GM21515 (cell line): ENCODE results near the gene KDM5B.
"Not testable (repeated sequence)": the region's sequence is repeated elsewhere in the genome, so short reads cannot be mapped to it uniquely, and the experiment has no call there.

Experiments used
- ATAC-seq: cut with Tn5 transposase; IDR thresholded peaks from one replicate; pipeline ENCODE4 v1.9.1; 2021; ENCODE audit not compliant: unreplicated experiment

The KDM5B gene

GRCh38 chr1:202815120-202815519, 6.9 kb upstream of the KDM5B start:
- no peak for ATAC-seq

- ATAC-seq, result no peak
Observed at GRCh38 chr1:202812176-202813026, 4.2 kb upstream of the KDM5B start.

- ATAC-seq, result peak; percentile 4
Observed at GRCh38 chr1:202811296-202812175, 3.3 kb upstream of the KDM5B start.

GRCh38 chr1:202810615-202811295, 2.5 kb upstream of the KDM5B start, which contains the start of gene PCAT6:
PCAT6 (plus strand) TSS chr1:202810954.
- ATAC-seq, result peak; percentile 79

GRCh38 chr1:202810193-202810614, 2.0 kb upstream of the KDM5B start:
- no peak for ATAC-seq

- ATAC-seq, result no peak
Observed at GRCh38 chr1:202809597-202810159, 1.5 kb upstream of the KDM5B start.

GRCh38 chr1:202807451-202807925, 733 bp downstream of the KDM5B start:
- no peak for ATAC-seq

GRCh38 chr1:202806845-202807450, 1.3 kb downstream of the KDM5B start:
- ATAC-seq, result no peak

- ATAC-seq, result no peak
Observed at GRCh38 chr1:202805886-202806844, 2.1 kb downstream of the KDM5B start.

- ATAC-seq, result no peak
Observed at GRCh38 chr1:202804126-202804525, 4.1 kb downstream of the KDM5B start.

- no peak for ATAC-seq
Observed at GRCh38 chr1:202802998-202803932, 5.0 kb downstream of the KDM5B start.

GRCh38 chr1:202802034-202802433, 6.2 kb downstream of the KDM5B start:
- ATAC-seq, result no peak

GRCh38 chr1:202801175-202801574, 7.0 kb downstream of the KDM5B start:
- no peak for ATAC-seq

- ATAC-seq, result no peak
Observed at GRCh38 chr1:202800742-202801141, 7.5 kb downstream of the KDM5B start.

GRCh38 chr1:202798792-202799331, 9.4 kb downstream of the KDM5B start:
- no peak for ATAC-seq

GRCh38 chr1:202798260-202798659, 10.0 kb downstream of the KDM5B start:
- ATAC-seq, result no peak

- ATAC-seq, result no peak
Observed at GRCh38 chr1:202796670-202797069, 11.6 kb downstream of the KDM5B start.

- ATAC-seq, result not testable (repeated sequence)
Observed at GRCh38 chr1:202794931-202795330, 13.3 kb downstream of the KDM5B start.
